ENCODE results near the gene FAAP100.

Gene FAAP100

DNA sequence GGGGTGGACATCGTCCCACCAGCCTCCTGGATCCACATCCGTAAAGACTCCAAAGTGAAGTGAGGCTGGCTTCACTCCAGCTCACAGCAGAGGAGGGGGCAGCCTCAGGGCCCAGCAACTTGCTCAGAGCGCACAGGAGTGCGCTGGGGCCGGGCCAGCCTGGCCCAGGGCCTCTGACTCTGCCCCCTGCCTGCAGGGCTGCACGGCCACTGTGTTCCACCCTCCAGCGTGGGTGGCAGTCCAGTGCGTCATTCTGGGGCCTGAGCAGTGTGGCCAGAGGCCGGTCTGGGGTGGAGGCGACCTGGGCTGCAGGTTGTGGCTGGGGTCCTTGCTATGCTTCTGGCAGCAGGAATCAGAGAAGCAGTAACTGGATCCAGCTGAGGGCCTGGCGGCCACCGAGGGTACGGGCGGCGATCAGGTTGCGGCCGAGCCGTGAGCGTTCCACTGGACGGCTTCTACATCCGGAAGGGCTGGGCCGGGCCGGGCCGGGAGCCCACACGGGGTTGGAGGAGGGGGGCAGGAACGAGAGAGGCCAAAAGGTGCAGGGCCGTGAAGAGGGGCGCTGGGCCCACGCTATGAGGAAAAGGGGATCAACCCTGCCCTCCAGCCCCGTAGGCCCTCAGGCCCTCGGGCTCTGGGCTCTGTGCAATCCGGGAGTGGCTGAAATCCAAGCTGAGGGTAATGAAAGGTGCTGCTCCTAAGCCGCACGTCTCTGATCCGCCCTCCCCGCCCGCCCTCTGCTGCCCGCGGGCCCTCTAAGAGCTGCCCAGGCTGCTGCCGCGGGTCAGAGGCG, 24.4 kb downstream of the FAAP100 start, which contains the start of gene FSCN2:
Gene FSCN2, plus strand, starts transcription at position 787 of the 793 bp plus-strand sequence. CDS start 155 bp downstream, outside the sequence.
- no peaks in the 10 kb centered on the region for H3K36me3 ChIP-seq
- no peak within 1 kb of the TSS for H3K4me3 ChIP-seq (ENCODE audit: low read depth, low read length)
- TF ChIP-seq, protein P1, sequence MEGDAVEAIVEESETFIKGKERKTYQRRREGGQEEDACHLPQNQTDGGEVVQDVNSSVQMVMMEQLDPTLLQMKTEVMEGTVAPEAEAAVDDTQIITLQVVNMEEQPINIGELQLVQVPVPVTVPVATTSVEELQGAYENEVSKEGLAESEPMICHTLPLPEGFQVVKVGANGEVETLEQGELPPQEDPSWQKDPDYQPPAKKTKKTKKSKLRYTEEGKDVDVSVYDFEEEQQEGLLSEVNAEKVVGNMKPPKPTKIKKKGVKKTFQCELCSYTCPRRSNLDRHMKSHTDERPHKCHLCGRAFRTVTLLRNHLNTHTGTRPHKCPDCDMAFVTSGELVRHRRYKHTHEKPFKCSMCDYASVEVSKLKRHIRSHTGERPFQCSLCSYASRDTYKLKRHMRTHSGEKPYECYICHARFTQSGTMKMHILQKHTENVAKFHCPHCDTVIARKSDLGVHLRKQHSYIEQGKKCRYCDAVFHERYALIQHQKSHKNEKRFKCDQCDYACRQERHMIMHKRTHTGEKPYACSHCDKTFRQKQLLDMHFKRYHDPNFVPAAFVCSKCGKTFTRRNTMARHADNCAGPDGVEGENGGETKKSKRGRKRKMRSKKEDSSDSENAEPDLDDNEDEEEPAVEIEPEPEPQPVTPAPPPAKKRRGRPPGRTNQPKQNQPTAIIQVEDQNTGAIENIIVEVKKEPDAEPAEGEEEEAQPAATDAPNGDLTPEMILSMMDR (IDR thresholded peaks at IDR 0.05; ENCODE audit: low read depth, low read length): peak; percentile 10; the same call in 1 of the 2 replicates
- H3K4me1 ChIP-seq: no peaks in the 10 kb centered on the region
- peaks cover 28% of the 10 kb centered on the region for H3K27me3 ChIP-seq
- DNase-seq: peak; percentile 21
- H3K9me3 ChIP-seq: no peaks in the 10 kb centered on the region

DNA sequence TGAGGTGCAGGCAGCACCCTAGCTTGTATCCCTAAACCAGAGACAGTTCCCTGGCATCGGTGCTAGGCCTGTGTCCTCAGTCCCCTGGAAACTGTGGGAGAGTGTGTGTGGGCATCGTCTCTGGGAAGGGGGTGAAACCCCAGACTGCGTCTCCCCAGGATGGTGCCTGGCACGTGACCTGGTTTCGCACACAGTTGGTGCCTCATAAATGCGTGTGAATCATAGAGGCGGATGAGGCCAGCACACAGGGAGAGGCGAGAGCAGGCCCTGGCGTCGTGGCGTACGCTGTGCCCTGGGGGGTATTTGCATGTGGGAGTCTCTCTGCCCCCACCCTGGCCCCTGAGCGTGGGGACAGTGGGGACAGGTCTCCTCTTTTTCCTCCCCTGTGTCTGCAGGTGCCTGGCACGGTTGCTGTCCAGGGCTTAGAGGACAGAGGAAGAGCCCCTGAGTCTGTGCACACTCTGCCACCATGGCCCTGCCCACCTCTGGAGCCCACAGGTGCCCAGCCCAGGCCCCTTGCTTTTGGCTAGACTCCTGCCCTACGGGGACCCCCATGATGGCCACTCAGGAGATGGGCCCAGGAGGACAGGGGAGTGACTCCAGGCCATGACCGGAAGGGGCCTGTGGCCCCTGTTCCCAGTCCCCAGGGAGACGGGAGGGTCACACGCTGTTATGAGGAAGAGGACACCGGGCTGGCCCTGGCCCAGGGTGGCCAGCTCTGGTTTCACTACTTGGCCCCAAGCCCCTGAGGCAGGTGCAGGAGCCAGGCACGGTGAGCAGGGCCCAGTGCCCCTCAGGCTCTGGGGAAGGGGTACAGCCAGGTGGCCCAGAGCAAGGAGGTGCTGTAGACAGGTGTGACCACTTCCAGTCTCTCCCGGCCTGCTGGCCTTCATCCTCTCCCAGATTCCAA, 25.2 kb downstream of the FAAP100 start:
- Histone ChIP-seq H3K4me1 (no peaks in the 10 kb centered on the region), H3K4me3 (ENCODE audit: low read depth, low read length) (no peak overlapping the region), H3K27me3 (peaks cover 28% of the 10 kb centered on the region), H3K36me3 (no peaks in the 10 kb centered on the region), H3K9me3 (no peaks in the 10 kb centered on the region)
- no peak for DNase-seq
- TF ChIP-seq, protein P1 (IDR thresholded peaks at IDR 0.05; ENCODE audit: low read depth, low read length): no peak

DNA sequence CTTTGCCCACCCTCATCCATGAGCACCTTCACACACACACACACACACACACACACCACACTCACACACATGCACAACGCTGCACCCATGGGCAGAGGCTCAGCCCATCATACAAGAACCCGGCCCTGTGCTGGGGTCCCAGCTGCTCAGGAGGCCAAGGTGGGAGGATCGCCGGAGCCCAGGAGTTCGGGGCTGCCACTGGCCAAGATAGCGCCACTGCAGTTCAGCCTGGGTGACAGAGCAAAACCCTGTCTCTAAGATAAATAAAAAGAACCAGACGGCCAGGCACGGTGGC, 27.3 kb downstream of the FAAP100 start:
- no peaks in the 10 kb centered on the region for H3K36me3 ChIP-seq
- no peaks in the 10 kb centered on the region for H3K4me1 ChIP-seq
- H3K4me3 ChIP-seq (ENCODE audit: low read depth, low read length): no peak overlapping the region
- no peaks in the 10 kb centered on the region for H3K9me3 ChIP-seq
- peaks cover 25% of the 10 kb centered on the region for H3K27me3 ChIP-seq
- DNase-seq: peak; percentile 6
- TF ChIP-seq, protein P1 (IDR thresholded peaks at IDR 0.05; ENCODE audit: low read depth, low read length): no peak

DNA sequence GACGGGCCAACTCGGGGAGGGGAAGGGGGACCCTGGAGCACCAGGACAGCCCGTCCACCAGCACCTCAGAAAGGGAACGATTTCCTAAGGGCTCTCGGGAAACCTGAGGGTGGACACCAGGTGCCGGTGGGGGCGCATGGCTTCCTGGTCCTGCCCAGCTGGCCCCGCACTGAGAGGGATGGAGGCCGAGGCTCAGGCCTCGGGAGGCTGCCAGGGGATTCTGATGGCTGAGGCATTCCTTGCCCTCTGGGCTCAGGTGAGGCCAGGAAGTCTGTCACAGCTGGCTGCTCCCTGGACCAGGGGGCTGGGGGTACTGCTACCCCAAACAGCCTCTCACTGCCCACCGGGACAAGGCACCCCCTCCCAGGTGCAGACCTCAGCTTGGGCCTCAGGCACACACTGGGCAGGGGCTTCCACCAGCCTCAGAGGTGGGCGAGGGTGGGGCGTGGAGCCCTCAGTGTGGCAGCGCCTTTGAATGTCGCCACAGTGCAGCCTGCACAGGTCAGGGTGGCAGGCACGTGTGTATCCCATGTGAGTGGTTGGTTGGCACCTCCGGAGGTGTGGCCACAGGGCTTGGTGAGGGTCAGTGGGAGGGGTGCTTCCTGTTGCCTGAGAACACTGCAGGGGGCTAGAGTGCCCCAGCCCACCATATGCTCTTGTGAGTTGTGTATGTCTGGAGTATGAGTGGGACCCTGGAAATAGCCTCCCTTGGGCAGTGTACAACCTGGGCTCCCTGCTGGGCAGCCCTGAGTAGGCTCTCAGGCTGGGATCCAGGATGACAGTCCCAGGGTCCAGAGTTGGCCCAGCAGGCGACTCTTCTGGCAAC, 27.9 kb downstream of the FAAP100 start:
- H3K36me3 ChIP-seq: no peaks in the 10 kb centered on the region
- DNase-seq: peak; percentile 5
- TF ChIP-seq, protein P1 (IDR thresholded peaks at IDR 0.05; ENCODE audit: low read depth, low read length): no peak
- H3K4me1 ChIP-seq: no peaks in the 10 kb centered on the region
- no peaks in the 10 kb centered on the region for H3K9me3 ChIP-seq
- no peak overlapping the region for H3K4me3 ChIP-seq (ENCODE audit: low read depth, low read length)
- peaks cover 20% of the 10 kb centered on the region for H3K27me3 ChIP-seq

DNA sequence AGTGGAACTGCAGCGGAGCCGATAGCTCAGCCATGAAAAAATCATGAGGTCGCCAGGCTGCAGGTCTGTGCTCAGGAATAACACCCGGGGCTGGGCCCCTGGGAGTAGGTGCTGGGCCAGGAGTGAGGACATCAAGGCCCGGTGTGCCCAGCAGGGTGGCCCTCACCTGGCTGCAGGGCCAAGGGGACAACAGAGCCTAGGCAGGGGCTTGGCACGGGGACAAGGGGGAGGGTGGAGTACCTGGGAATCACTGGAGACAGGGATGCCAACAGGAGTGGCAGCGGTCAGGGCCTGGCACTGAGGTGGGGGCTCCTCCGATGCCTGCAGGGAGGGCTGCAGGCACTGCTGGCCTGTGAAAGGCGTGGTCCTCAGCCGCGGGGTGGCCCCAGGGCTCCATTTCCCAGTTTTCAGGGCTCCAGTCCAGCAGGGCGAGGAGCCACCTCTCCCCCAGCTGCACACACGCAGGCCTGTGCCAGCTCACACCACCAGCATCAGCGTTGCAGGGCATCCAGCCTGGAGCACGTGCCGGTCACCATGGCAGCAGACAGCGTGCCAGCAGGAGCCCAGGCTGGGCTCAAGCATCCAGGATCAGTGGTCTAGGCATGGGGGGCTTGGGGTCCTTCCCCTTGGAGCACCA, 28.6 kb downstream of the FAAP100 start:
- Histone ChIP-seq H3K36me3 (no peaks in the 10 kb centered on the region), H3K27me3 (peaks cover 12% of the 10 kb centered on the region), H3K4me3 (ENCODE audit: low read depth, low read length) (no peak overlapping the region), H3K4me1 (no peaks in the 10 kb centered on the region), H3K9me3 (no peaks in the 10 kb centered on the region)
- TF ChIP-seq, protein P1 (IDR thresholded peaks at IDR 0.05; ENCODE audit: low read depth, low read length): no peak
- peak; percentile 42 for DNase-seq

Measured in BE2C (cell line).